Panc1 (cell line): ENCODE data around the gene HAGHL. TPM values are rescaled to one million over a fixed set of nuclear protein-coding genes. Genes with fewer than 3 reads are reported as not detected.
"Not testable (repeated sequence)": the region's sequence is repeated elsewhere in the genome, so short reads cannot be mapped to it uniquely, and the experiment has no call there.

ENCODE experiments used
- ATAC-seq: fragments of 200-7000 bp; cut with Tn5 transposase; 2 replicates; pipeline ENCODE4 v1.9.1; 2020; ENCODE audit warnings: mild to moderate bottlenecking, moderate library complexity
- BruUV-seq: library from RNA; stranded (reverse); fragments of 400-500 nt; replicated peaks from 2 replicates; lab custom pipeline; 2021; lab: Mats Ljungman, UMichigan
- CTCF ChIA-PET: fragments of 300-600 bp; sonication (Branson Sonifier 250); formaldehyde crosslinking; loops from one replicate; lab custom pipeline; 2022; ENCODE audit warnings: antibody characterized with exemption; lab: Charles Lee
- POLR2A ChIA-PET: fragments of 300-600 bp; sonication (Branson Sonifier 250); formaldehyde crosslinking; loops from one replicate; lab custom pipeline; 2022; ENCODE audit warnings: antibody characterized with exemption; lab: Charles Lee
- DNase-seq: peaks from one replicate; pipeline ENCODE4 v3.0.0-alpha.2; 2010; ENCODE audit warnings: low read depth, low spot score
- H3K27ac ChIP-seq: 2 replicates; pipeline ENCODE4 v1.5.1; 2011; ENCODE audit warnings: mild to moderate bottlenecking, low read length, inconsistent platforms
- H3K27me3 ChIP-seq: fragments of 200-500 bp; sonication (Bioruptor generic); 2 replicates; pipeline ENCODE4 v1.6.0; 2014; ENCODE audit warnings: low read length, inconsistent platforms; ENCODE audit not compliant: control insufficient read depth, insufficient read depth
- H3K36me3 ChIP-seq: fragments of 200-500 bp; sonication (Bioruptor generic); 2 replicates; pipeline ENCODE4 v1.5.1; 2014; ENCODE audit warnings: inconsistent platforms, mild to moderate bottlenecking, low read length, moderate library complexity; ENCODE audit not compliant: control insufficient read depth, insufficient read depth
- H3K4me1 ChIP-seq: 2 replicates; pipeline ENCODE4 v1.5.1; 2011; ENCODE audit warnings: inconsistent platforms, mild to moderate bottlenecking, low read length, moderate library complexity; ENCODE audit not compliant: control insufficient read depth, insufficient read depth
- H3K4me3 ChIP-seq, 2 experiments: 2 replicates each; pipeline ENCODE4 v1.5.1; 2011 to 2012; ENCODE audit warnings: low read depth in 2 of 2, low read length in 2 of 2, mild to moderate bottlenecking in 2 of 2, inconsistent platforms in 1 of 2, moderate library complexity in 1 of 2
- H3K9me3 ChIP-seq: fragments of 200-500 bp; sonication (Bioruptor generic); 2 replicates; pipeline ENCODE4 v1.5.1; 2014; ENCODE audit warnings: low read depth, mild to moderate bottlenecking, inconsistent platforms, low read length, moderate library complexity; ENCODE audit not compliant: control insufficient read depth, insufficient read depth
- POLR2AphosphoS5 ChIP-seq: IDR thresholded peaks from 2 replicates; pipeline ENCODE4 v1.6.1; 2012; ENCODE audit warnings: mild to moderate bottlenecking, low read depth, low read length, moderate library complexity
- REST ChIP-seq, 2 experiments: IDR thresholded peaks; 2 replicates each; pipeline ENCODE4 v1.6.1; 2011 to 2012; ENCODE audit warnings: low read depth in 2 of 2, control low read depth in 1 of 2, low read length in 1 of 2, mild to moderate bottlenecking in 1 of 2, moderate library complexity in 1 of 2; ENCODE audit not compliant: insufficient read depth in 1 of 2
- SIN3A ChIP-seq: IDR thresholded peaks from 2 replicates; pipeline ENCODE4 v1.6.1; 2012; ENCODE audit warnings: low read depth, mild to moderate bottlenecking, low read length, moderate library complexity, borderline replicate concordance; ENCODE audit not compliant: insufficient read depth
- TCF7L2 ChIP-seq: IDR thresholded peaks from 2 replicates; pipeline ENCODE4 v1.6.1; 2011; ENCODE audit warnings: mild to moderate bottlenecking, low read depth, low read length, inconsistent platforms
- in situ Hi-C: cut with HindIII; loops from 2 replicates; pipeline ENCODE4 v1.10.0; 2016; ENCODE audit warnings: low sequenced_read_pairs, low pct_unique_long_range_greater_than_20kb
- intact Hi-C: fragments of 100-400 bp; cut with micrococcal nuclease; formaldehyde crosslinking; loops from one replicate; pipeline ENCODE4 v1.10.0; 2022; ENCODE audit not compliant: unreplicated experiment
- total RNA-seq: library from RNA; stranded (reverse); gene quantifications from one replicate; pipeline ENCODE4 v1.2.1, GENCODE V29; 2021; ENCODE audit not compliant: unreplicated experiment
- TF ChIP-seq, protein P1 (sequence below): fragments of 450-650 bp; IDR thresholded peaks from 2 replicates; pipeline ENCODE4 v1.5.1; 2017; ENCODE audit warnings: mild to moderate bottlenecking

The HAGHL gene
- total RNA-seq, 1 experiment from 2014 or later = 41.1 TPM

DNA sequence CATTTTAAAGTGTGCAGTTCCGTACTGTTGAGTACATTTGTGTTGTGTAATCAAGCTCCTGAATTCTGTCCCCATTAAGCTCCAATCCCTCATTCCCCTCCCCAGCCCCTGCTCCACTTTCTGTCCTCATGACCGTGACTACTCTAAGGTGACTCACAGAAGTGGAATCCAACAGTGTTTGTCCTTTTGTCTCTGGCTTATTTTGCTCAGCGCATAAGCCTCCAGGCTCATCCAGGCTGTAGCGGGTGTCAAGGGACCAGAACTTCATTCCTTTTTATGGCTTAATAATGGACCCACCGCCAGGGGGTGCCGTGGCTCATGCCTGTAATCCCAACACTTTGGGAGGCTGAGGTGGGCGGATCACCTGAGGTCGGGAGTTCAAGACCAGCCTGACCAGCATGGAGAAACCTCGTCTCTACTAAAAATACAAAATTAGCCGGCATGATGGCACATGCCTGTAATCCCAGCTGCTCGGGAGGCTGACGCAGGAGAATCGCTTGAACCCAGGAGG is 14.1 kb upstream of the HAGHL start:
- in situ Hi-C loops, H3K36me3 ChIP-seq, H3K9me3 ChIP-seq, BruUV-seq, H3K27me3 ChIP-seq, H3K4me3 ChIP-seq, intact Hi-C loops: not testable (repeated sequence)
- ATAC-seq (peak; percentile 59), DNase-seq (peak; percentile 99)
- TF ChIP-seq, protein P1, sequence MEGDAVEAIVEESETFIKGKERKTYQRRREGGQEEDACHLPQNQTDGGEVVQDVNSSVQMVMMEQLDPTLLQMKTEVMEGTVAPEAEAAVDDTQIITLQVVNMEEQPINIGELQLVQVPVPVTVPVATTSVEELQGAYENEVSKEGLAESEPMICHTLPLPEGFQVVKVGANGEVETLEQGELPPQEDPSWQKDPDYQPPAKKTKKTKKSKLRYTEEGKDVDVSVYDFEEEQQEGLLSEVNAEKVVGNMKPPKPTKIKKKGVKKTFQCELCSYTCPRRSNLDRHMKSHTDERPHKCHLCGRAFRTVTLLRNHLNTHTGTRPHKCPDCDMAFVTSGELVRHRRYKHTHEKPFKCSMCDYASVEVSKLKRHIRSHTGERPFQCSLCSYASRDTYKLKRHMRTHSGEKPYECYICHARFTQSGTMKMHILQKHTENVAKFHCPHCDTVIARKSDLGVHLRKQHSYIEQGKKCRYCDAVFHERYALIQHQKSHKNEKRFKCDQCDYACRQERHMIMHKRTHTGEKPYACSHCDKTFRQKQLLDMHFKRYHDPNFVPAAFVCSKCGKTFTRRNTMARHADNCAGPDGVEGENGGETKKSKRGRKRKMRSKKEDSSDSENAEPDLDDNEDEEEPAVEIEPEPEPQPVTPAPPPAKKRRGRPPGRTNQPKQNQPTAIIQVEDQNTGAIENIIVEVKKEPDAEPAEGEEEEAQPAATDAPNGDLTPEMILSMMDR = peak; percentile 89
- peak; percentile 57; the same call in 1 of the 2 replicates for TF ChIP-seq POLR2AphosphoS5
- POLR2A ChIA-PET = interaction anchor here (0.5 to 1.2 kb wide), 2 partner anchors 9 to 268 kb away, joined by 5 to 8 read pairs; partner anchors contain the start of gene SOX8
- Histone ChIP-seq H3K4me1 (peaks cover 48% of the 10 kb centered on the region), H3K27ac (peak overlapping the region; percentile 60)
- CTCF ChIA-PET = interaction anchor here (0.8 to 1.6 kb wide), 4 partner anchors 8 to 72 kb away, joined by 3 to 7 read pairs (median 6); partner anchors contain the start of gene ANTKMT

DNA sequence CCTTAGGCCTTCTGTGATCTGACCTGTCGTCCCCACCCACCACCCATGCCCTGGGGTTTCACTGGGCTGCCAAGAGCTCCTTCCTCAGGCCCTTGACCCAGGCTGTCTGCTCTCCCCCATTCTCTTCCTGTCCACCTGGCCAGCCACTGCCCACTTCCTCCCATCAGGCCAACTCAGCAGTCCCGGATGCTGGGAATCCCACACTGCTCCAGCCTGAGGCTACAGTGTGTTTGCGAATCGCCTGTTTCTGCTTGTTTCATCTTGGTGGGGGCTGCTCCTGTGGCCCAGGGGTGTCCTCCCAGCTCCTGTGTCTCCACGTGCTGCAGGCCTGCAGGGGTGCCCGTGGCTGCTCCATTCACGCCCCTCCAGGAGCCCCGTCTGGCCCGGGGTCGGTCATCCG is 12.8 kb upstream of the HAGHL start:
- peak; percentile 6 for ATAC-seq
- ChIA-PET POLR2A (interaction anchor here (0.8 kb wide), 1 partner anchor 10 kb away, joined by 3 read pairs; no protein-coding TSS in a partner anchor), CTCF (no interaction called here)
- Histone ChIP-seq H3K27me3 (no peaks in the 10 kb centered on the region), H3K4me1 (peaks cover 61% of the 10 kb centered on the region), H3K9me3 (no peaks in the 10 kb centered on the region), H3K4me3 (peak overlapping the region; percentile 37 to 58), H3K27ac (peak overlapping the region; percentile 94), H3K36me3 (no peaks in the 10 kb centered on the region; the same call in 1 of the 2 replicates)
- in situ Hi-C loops = no loop called here
- TF ChIP-seq, protein P1 = no peak
- TF ChIP-seq POLR2AphosphoS5 = no peak
- TF ChIP-seq SIN3A = no peak
- no peak for TF ChIP-seq TCF7L2
- DNase-seq = no peak
- no TSS peak for BruUV-seq
- intact Hi-C loops = no loop called here

DNA sequence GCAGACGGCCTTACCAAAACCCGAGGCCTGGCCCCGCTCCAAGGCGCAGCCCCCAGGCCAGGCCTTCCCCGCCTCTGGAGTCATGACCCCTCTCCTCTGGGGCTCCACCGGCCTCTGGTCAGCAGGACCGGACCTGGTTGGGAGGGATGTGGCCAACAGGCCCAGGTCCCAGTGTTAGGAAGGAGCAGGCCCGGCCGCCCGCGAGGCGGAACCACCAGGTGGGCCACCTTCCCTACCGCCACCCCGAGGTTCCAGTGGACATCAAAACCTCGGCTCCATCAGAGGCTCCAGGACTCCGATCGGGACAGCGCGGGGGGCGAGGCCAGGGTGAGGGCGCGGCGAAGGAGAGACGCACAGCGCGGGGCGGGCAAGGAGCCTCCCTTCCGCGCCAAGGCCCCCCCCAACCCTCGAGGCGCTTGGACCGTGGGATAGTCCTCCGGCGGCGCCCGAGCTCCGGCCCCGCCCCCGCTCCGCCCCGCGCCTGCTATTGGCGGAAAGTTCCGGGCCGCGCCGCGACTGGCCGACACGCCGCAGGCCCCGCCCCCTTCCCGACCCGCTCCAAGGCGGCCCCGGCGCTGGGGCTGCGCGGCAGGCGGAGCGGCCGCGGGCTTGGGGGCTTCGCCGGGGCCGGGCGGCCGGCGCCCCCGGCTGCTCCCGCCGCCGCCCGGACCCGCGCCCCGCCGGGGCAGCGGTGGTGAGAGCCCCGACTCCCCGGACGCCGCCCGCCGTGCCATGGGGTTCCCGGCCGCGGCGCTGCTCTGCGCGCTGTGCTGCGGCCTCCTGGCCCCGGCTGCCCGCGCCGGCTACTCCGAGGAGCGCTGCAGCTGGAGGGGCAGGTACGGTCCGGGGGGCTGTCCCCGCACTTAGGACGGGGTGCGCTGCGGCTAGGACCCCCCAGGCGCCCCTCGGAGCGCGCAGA is 12.1 kb upstream of the HAGHL start, which contains the start of gene METRN:
TSS of gene METRN (plus strand) at position 561 of the 919 bp plus-strand sequence. CDS start at position 733, 172 bp downstream.
- CTCF ChIA-PET = interaction anchor here (1.0 kb wide), 1 partner anchor 70 kb away, joined by 3 read pairs; no protein-coding TSS in a partner anchor
- H3K4me1 ChIP-seq = peaks cover 63% of the 10 kb centered on the region
- POLR2A ChIA-PET = interaction anchor here (0.6 kb wide), 1 partner anchor 8 kb away, joined by 5 read pairs; no protein-coding TSS in a partner anchor

More for the DNA sequence above, 12.1 kb upstream of the HAGHL start, which contains the start of gene METRN:
- no TSS peak for BruUV-seq
- peak; percentile 70 for ATAC-seq
- intact Hi-C loops = no loop called here
- no peaks in the 10 kb centered on the region; the same call in 1 of the 2 replicates for H3K36me3 ChIP-seq
- no peak for DNase-seq
- TF ChIP-seq, protein P1 = no peak
- TF ChIP-seq TCF7L2 = 0 out of 2 replicates have a peak, but pooled peaks have one; percentile 25
- TF ChIP-seq POLR2AphosphoS5 = peak; percentile 34; the same call in 1 of the 2 replicates
- 0 out of 4 replicates have a peak, but pooled peaks of 1 of the 2 experiments have one; percentile 10 for TF ChIP-seq REST (IDR thresholded peaks at IDR 0.05; ENCODE audit: insufficient read depth in 1 of 2, low read depth in 2 of 2, low read length in 1 of 2)
- peak; percentile 31; the same call in 1 of the 2 replicates for TF ChIP-seq SIN3A
- no peaks in the 10 kb centered on the region for H3K27me3 ChIP-seq
- peak within 1 kb of the TSS; percentile 65 to 80 for H3K4me3 ChIP-seq
- peak within 1 kb of the TSS; percentile 94 for H3K27ac ChIP-seq
- no peaks in the 10 kb centered on the region for H3K9me3 ChIP-seq
- in situ Hi-C loops = no loop called here
